ENCODE results near the gene SELENOH.

DNA sequence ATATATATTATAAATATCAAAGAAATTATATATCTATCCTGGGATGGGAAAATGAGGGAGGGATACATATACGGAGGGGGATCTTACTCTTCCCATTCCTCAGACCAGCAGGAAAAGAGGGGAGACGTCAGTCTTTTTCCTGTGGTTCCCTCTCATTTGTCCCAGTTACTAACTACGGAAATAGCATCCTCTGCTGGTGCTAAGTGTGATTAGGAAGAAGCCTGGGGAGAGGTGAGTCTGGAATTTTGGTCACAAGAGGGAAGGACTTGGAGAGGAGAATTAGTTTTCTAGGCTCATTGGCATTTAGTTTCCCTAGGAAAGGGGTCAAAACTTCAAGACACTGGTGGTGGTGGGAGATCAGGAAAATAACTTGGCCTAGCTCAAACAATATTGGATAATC is 40.9 kb upstream of the SELENOH start:
- TF ChIP-seq, protein P1, sequence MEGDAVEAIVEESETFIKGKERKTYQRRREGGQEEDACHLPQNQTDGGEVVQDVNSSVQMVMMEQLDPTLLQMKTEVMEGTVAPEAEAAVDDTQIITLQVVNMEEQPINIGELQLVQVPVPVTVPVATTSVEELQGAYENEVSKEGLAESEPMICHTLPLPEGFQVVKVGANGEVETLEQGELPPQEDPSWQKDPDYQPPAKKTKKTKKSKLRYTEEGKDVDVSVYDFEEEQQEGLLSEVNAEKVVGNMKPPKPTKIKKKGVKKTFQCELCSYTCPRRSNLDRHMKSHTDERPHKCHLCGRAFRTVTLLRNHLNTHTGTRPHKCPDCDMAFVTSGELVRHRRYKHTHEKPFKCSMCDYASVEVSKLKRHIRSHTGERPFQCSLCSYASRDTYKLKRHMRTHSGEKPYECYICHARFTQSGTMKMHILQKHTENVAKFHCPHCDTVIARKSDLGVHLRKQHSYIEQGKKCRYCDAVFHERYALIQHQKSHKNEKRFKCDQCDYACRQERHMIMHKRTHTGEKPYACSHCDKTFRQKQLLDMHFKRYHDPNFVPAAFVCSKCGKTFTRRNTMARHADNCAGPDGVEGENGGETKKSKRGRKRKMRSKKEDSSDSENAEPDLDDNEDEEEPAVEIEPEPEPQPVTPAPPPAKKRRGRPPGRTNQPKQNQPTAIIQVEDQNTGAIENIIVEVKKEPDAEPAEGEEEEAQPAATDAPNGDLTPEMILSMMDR (IDR thresholded peaks at IDR 0.05): no peak
- TF ChIP-seq EP300 (IDR thresholded peaks at IDR 0.05) (no peak), POLR2AphosphoS5 (IDR thresholded peaks at IDR 0.05) (no peak), POLR2A (IDR thresholded peaks at IDR 0.05) (no peak)

All from gastroesophageal sphincter (tissue), 3 donors.